Smooth muscle cell of trachea (primary cell): Measurements from ENCODE around the gene SPACA6. TPM values are rescaled to one million over a fixed set of nuclear protein-coding genes. Genes with fewer than 3 reads are reported as not detected.

Experiments used
- total RNA-seq: library from RNA; depleted of rRNA; stranded (reverse); fragments of >200 nt; gene quantifications from 2 replicates; pipeline ENCODE4 v1.2.1, GENCODE V29; 2014

SPACA6 gene
- total RNA-seq = 4.2 and 6.3 TPM in 2 replicates

GRCh38 chr19:51693260-51693659 lies at the start of gene SPACA6:
SPACA6 (plus strand) TSS chr19:51693330; CDS start chr19:51693527, 197 bp downstream.

DNA sequence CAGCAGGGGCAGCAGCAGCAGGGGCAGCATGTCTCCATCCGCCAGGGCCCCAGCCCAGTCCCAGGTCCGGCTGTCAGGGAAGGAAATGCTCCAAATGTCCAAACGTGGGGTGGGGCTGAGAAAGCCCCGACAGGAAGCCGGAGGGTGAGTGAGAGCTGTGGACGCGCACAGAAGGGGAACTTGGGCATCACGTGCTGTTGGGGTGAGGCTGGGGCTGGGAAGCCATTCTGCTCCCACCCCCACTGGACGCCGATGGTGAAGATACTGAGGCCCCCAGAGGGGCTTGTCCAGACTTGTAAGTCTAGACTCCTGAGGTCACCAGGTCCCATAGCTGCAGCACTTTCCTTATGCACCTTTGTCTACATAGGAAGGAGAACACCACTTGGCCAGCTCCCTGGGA lies 46.4 kb upstream of the SPACA6 start, which contains the start of gene SIGLEC14:
TSS of gene SIGLEC14 (minus strand) at position 96 of the 400 bp plus-strand sequence. CDS start at position 30, 66 bp downstream.

GRCh38 chr19:51751655-51752054 lies 58.5 kb downstream of the SPACA6 start, which contains the start of gene FPR1:
FPR1 (minus strand) TSS chr19:51751878; CDS start chr19:51746994, 4,884 bp downstream.

Other genes starting within 250 kb of the SPACA6 start
- gene SIGLEC8, start 234.9 kb upstream of the SPACA6 start, total RNA-seq = not detected in 2 replicates
- gene CEACAM18, start 214.8 kb upstream of the SPACA6 start, total RNA-seq = not detected in 2 replicates
- gene SIGLEC12, start 191.5 kb upstream of the SPACA6 start, total RNA-seq = not detected in 2 replicates
- not detected in 2 replicates for gene SIGLEC6, start 161.7 kb upstream of the SPACA6 start, total RNA-seq
- gene ZNF175, start 122.0 kb upstream of the SPACA6 start, total RNA-seq = 4.8 and 8.7 TPM in 2 replicates
- gene SIGLEC5, start 62.9 kb upstream of the SPACA6 start, total RNA-seq = not detected in 2 replicates
- not detected in 2 replicates for gene SIGLEC14, start 46.5 kb upstream of the SPACA6 start, total RNA-seq
- gene HAS1, start 30.7 kb downstream of the SPACA6 start, total RNA-seq = not detected in 2 replicates
- gene FPR1, start 58.5 kb downstream of the SPACA6 start, total RNA-seq = not detected in 2 replicates
- not detected in 2 replicates for gene FPR2, start 67.8 kb downstream of the SPACA6 start, total RNA-seq
- not detected in 2 replicates for gene FPR3, start 101.8 kb downstream of the SPACA6 start, total RNA-seq
- gene ZNF577, start 194.6 kb downstream of the SPACA6 start, total RNA-seq = 7.9 and 8.3 TPM in 2 replicates
- 3.8 and 4.8 TPM in 2 replicates for gene ZNF649, start 211.7 kb downstream of the SPACA6 start, total RNA-seq
- 5.5 and 8.8 TPM in 2 replicates for gene ZNF613, start 234.1 kb downstream of the SPACA6 start, total RNA-seq